GM12801 (cell line): ENCODE measurements around the gene UBE2O.

Experiments used
- TF ChIP-seq, protein P1 (sequence below): IDR thresholded peaks from one replicate; pipeline ENCODE4 v1.5.1; 2011; ENCODE audit warnings: control low read depth; ENCODE audit not compliant: insufficient read length; ENCODE audit errors: extremely low read depth

The UBE2O gene

DNA sequence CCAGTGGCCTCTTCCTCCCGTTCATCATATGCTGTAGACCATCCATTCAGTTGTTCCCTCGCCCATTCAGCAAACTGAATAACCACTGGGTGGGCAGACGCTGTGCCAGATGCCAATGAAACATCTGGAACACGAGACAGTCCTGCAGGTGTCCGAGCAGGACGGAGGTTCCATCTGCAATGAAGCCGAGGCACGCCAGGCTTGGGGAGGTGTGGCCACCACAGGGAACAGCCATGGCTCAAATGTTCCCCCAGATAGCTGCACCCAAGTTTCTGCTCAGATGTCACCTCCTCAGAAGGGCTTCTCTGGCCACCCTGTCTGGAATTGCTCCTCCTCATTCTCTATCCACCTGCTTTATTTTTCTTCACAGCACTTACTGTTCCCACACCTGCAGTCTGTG, 30.5 kb downstream of the UBE2O start:
- TF ChIP-seq, protein P1, sequence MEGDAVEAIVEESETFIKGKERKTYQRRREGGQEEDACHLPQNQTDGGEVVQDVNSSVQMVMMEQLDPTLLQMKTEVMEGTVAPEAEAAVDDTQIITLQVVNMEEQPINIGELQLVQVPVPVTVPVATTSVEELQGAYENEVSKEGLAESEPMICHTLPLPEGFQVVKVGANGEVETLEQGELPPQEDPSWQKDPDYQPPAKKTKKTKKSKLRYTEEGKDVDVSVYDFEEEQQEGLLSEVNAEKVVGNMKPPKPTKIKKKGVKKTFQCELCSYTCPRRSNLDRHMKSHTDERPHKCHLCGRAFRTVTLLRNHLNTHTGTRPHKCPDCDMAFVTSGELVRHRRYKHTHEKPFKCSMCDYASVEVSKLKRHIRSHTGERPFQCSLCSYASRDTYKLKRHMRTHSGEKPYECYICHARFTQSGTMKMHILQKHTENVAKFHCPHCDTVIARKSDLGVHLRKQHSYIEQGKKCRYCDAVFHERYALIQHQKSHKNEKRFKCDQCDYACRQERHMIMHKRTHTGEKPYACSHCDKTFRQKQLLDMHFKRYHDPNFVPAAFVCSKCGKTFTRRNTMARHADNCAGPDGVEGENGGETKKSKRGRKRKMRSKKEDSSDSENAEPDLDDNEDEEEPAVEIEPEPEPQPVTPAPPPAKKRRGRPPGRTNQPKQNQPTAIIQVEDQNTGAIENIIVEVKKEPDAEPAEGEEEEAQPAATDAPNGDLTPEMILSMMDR = no peak

DNA sequence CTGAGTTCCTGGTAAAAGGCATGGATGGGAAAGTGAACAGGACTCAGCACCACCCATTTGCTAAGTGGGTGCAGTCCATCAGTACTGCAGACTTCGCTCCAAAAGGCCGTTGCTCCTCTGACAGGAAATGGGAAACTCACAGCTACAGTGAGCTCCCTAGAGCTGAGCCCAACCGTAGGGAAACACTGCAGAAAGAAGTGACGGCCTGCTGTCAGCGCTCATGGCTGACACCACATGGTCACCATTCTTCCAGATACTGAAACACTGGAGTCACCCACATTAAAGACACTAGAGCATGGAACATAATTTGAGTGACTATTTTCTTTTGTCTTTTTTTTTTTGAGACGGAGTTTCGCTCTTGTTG, 31.9 kb downstream of the UBE2O start:
- TF ChIP-seq, protein P1 = no peak

DNA sequence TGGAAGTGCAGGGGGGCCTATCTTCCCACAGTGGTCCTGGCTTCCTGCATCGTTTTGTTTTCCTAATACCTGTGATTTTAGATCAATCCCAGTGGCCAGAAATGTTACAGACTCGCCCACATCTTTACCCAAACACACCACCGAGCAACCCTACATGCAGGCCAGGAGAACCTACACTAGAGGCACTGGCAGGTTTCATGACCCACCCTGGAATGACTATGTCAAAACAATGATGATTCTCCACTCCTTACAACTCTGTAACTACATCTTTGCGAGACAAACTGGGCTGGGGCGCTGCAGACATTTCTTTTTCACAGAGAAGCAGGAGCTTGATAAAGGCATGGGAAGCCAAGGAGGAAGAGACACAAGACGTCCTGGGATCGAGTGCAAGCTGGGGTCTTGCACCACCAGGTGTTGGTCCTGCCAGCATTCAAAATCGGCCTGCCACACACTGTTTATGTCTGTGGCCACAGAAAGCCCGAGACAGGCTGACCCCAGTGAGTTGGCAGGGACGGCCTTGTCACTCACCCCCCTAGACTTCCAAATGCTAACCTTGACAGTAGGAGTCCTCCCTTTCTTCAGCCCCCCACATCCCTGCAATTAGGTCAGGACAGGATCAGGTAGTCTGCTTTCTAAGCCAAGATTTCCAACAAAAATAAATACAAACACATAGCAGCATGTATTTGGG, 32.5 kb downstream of the UBE2O start:
- TF ChIP-seq, protein P1 = no peak

DNA sequence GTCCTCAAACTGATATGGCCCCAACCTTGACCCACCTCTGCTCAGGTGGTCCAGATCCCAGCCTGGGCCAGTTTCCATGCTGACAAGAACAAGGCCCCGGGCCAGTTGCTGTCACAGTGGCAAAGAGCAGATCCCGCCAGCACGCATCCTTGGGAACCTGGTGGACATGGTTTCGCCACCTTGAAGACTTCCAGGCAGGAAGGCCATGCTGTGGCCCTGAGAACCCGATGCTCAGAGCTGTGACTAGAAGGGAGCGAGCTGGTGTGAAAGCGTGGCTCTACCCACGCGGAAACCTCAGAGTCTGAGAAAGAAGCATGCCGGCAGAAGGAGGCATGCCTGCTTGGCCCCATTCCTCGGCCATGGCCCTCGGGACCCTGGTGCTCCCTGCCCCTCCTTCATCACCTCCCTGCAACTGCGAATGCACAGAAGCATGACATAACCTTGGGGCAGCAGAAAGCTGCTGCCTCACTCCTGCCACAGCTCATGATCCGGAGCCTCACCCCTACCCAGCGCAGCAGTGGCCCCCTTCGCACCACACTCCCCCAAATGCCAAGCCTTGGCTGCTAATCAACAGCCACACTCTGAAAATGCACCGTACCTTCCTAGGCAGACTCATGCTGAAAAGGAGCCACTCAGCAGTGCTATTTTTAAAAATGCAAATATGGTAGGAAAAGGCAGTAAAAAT, 33.2 kb downstream of the UBE2O start:
- TF ChIP-seq, protein P1 = no peak

DNA sequence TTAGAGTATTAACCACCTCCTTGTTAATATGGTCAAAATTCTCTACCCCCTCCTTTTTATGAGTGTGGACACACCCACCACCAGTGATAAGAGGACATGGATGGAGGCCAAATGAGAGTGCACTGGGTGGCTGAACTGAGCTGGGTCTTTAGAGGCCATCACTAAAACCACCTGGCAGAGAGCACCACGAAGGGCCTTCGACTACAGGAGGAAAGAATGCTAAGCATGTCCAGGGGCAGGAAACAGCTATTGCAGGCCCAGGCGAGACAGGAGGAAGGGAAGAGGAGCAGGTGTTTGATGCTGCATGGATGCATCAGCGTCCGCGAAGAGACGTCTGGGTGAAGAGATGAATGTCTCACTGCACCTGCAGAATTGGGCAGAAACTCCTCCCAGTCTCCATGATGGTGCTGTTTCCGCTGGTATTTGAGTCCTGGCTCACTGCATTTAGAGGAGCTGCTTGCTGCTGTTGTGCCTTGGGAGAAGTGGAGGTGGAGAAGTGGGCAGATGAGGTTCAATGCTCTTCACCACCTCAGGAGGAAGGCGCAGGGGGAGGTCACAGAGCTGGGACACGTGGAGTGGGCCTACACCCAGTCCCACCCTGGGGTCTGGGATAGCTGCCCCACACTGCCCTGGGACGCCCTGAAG, 35.3 kb downstream of the UBE2O start:
- TF ChIP-seq, protein P1 = no peak

DNA sequence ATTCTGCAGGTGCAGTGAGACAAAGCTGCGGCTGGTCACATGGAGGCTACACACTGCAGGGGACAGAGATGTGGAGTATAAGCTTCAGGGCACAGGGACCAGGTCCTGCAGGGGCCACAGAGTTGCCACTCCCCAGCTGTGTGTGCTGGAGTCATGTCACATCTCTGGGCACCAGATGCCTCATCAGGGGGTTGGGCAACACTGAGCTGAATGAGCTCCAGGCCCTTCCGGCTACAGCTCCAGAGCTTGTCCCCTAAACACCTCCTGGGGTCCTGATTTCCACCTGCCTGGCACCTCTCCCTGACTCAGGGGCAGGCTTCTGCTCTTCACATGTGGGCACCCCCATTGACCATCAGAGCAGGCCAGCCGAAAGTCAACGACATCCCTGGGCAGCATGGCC, 36.1 kb downstream of the UBE2O start:
- TF ChIP-seq, protein P1 = no peak

DNA sequence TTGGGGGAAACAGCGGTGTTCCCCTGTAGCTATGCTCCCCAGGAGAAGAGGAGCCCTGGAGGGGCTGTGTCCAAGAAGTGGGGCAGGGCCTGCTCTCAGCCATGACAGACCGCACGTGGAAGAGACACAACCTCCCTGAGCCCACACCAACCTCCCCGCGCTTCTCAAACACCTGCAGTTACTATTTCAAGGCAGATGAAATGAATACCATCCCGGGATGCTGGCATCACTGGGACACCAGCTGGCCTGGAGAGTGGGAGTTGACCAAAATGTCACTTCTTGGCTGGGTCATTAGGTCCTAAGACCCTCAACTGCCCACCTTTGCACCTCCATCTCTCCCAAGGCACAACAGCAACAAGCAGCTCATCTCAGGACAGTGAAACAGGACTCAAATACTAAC, 36.5 kb downstream of the UBE2O start:
- TF ChIP-seq, protein P1 = no peak
